Psoas muscle (tissue), 8 donors: ENCODE measurements around the gene ASXL1. TPM values are rescaled to one million over a fixed set of nuclear protein-coding genes. Genes with fewer than 3 reads are reported as not detected.

Experiments used
- ATAC-seq, 4 donors: fragments of 200-7000 bp; cut with Tn5 transposase; one replicate each; pipeline ENCODE4 v1.9.1; 2020; ENCODE audit warnings: moderate library complexity in 3 of 4, mild to moderate bottlenecking in 2 of 4
- DNase-seq, 2 donors: peaks; one replicate each; pipeline ENCODE4 v3.0.0-alpha.2; 2020
- H3K27ac ChIP-seq: fragments of 200-600 bp; one replicate; pipeline ENCODE4 v1.8.0; 2022
- H3K27me3 ChIP-seq, 3 donors: fragments of 200-600 bp in 1 of 3; one replicate each; pipeline versions ENCODE4 v1.6.1 to v1.8.0; 2013 to 2022; ENCODE audit warnings: low read length in 2 of 3, mild to moderate bottlenecking in 2 of 3, moderate library complexity in 1 of 3; ENCODE audit not compliant: insufficient read depth in 3 of 3
- H3K36me3 ChIP-seq, 2 donors: fragments of 200-600 bp in 1 of 2; one replicate each; pipeline versions ENCODE4 v1.6.1 to v1.8.0; 2013 to 2022; ENCODE audit warnings: low read depth in 1 of 2, mild to moderate bottlenecking in 1 of 2, moderate library complexity in 1 of 2; ENCODE audit not compliant: insufficient read depth in 1 of 2
- H3K4me1 ChIP-seq: fragments of 200-600 bp; one replicate; pipeline ENCODE4 v1.8.0; 2022
- H3K4me3 ChIP-seq: fragments of 200-600 bp; one replicate; pipeline ENCODE4 v1.8.0; 2022; ENCODE audit warnings: mild to moderate bottlenecking
- H3K9me3 ChIP-seq: fragments of 200-600 bp; one replicate; pipeline ENCODE4 v1.8.0; 2022
- WGBS, 3 donors: extraction: QIAGEN DNeasy Blood & Tissue Kit; methylation state at CpG; one replicate each; pipeline versions ENCODE4 v1.1.6 to v1.1.7; 2013; 5-methylcytosine and 5-hydroxymethylcytosine counted together
- intact Hi-C, 2 donors: fragments of 100-400 bp; cut with DNase I; formaldehyde crosslinking; loops; one replicate each; pipeline versions ENCODE4 v1.11.0 to v1.14.2; 2022
- polyA plus RNA-seq, 3 donors: library from polyadenylated mRNA; stranded (reverse); fragments of 200-250 nt; gene quantifications; one replicate each; pipeline ENCODE4 v1.2.3, GENCODE V29; 2013
- total RNA-seq, 4 donors: library from RNA; stranded (reverse); fragmentation: NEBNext Ultra II Directional in 2 of 4; extraction: Animal tissue kit (Norgen Biotek cat#: 25700) in 2 of 4; gene quantifications; one replicate each; pipeline versions ENCODE4 v1.2.1 to v1.2.4, GENCODE V29; 2021 to 2023
- TF ChIP-seq, protein P1 (sequence below): fragments of 200-600 bp; IDR thresholded peaks from one replicate; pipeline ENCODE4 v1.8.0; 2022; ENCODE audit warnings: antibody characterized with exemption
- donor health status: healthy with polysubstance abuse.
- donor health status: DM: no; HTN: no; CAD: no; lungs with moderate emphysema.
- donor health status: Bipolar disorder and iron deficiency.
- donor health status: healthy.
- donor health status: DM: yes; HTN: yes; CAD: no.
- donor health status: DM: no; HTN: no; CAD: no.
- donor health status: DM: no; HTN: no; CAD: no.
- donor health status: DM: yes; HTN: yes; CAD: no.

ASXL1 gene
- total and polyA plus RNA-seq, 7 donors = 18.5 to 52.0 (median 23.2) TPM

DNA sequence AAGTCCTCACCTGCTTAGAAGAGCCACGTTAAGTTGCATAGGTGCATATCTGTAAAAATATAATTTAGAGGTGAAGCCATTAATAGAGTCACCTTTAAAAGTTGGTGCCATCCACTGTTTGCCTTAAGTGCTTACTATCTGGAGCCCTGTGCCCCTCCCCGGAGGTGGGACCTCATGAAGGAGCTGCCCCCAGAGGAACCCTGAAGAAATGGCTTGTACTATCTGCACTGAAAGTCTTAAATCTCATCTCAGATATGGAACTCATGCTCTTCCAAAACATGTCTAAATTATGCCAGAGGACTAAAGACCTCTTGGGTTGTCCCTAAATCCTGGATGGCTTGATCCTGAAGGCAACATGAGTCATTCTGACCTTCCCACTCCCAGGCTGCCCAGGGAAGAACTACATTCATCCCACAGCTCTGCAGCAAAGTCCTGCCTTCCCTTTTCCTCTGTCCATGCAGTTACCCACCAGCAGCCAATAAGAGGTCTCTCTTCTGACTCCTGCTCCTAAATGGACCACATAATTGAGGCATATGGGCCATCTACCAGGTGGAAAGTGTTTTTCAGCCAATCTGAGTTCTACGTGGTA, 85.3 kb downstream of the ASXL1 start:
- WGBS, 3 donors = 86 to 97% (median 94%) methylated on average over 3 of the region's 3 CpGs
- Histone ChIP-seq H3K4me3 (no peak overlapping the region), H3K36me3 (peaks cover 0 to 44% of the 10 kb centered on the region in 2 donors), H3K4me1 (peaks cover 12% of the 10 kb centered on the region), H3K27me3 (no peaks in the 10 kb centered on the region), H3K27ac (no peak overlapping the region), H3K9me3 (no peaks in the 10 kb centered on the region)
- intact Hi-C loops = no loop called here
- TF ChIP-seq, protein P1, sequence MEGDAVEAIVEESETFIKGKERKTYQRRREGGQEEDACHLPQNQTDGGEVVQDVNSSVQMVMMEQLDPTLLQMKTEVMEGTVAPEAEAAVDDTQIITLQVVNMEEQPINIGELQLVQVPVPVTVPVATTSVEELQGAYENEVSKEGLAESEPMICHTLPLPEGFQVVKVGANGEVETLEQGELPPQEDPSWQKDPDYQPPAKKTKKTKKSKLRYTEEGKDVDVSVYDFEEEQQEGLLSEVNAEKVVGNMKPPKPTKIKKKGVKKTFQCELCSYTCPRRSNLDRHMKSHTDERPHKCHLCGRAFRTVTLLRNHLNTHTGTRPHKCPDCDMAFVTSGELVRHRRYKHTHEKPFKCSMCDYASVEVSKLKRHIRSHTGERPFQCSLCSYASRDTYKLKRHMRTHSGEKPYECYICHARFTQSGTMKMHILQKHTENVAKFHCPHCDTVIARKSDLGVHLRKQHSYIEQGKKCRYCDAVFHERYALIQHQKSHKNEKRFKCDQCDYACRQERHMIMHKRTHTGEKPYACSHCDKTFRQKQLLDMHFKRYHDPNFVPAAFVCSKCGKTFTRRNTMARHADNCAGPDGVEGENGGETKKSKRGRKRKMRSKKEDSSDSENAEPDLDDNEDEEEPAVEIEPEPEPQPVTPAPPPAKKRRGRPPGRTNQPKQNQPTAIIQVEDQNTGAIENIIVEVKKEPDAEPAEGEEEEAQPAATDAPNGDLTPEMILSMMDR = no peak
- no peak for ATAC-seq
- no peak for DNase-seq

- ATAC-seq = no peak
- intact Hi-C loops = no loop called here
- H3K27me3 ChIP-seq = peaks cover 0 to 1% (median 0%) of the 10 kb centered on the region in 3 donors
- no peak overlapping the region for H3K4me3 ChIP-seq
- no peaks in the 10 kb centered on the region for H3K9me3 ChIP-seq
- no peak for DNase-seq
- TF ChIP-seq, protein P1 = no peak
- peaks cover 7% of the 10 kb centered on the region for H3K4me1 ChIP-seq
- WGBS, 3 donors = 82 to 84% (median 84%) methylated on average over 7 of the region's 7 CpGs
- H3K27ac ChIP-seq = no peak overlapping the region
- H3K36me3 ChIP-seq = peaks cover 0 to 32% of the 10 kb centered on the region in 2 donors
Measured at GRCh38 chr20:32444474-32445220, 86.5 kb downstream of the ASXL1 start.

DNA sequence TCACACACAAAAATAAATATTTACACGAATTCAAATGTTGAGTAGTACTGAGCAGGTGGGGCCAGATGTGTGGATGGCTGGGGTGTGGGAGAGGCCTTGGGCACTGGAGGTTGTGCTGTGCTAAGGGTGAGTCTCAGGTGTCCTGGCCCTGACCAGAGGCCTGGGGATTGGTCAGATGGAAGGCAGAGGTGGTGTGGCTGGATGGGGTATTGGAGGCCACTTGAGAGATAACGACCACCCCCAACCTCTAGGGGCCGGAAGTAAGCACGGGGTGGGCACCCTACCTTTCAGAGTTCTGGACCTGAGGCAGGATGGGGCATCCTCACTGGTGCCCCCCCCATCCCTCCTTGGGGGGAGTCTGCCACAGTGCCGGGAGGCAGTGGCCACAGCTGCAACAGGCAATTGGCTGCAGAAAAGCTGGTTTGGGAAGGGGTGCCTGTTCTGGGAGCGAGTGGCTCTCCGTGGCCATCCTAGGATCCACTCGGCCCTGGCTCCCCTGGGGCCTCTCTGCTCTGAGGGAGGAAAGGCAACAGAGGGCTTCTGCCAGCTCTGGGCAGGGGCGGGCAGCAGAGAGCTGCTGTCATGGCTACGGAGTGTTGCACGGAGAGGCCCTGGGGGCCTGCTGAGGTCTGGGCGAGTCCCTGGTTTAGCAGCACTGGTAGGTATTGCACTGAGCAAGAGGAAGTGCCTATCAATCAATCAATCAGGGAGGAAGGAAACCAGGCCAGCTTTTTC, 87.6 kb downstream of the ASXL1 start:
- intact Hi-C loops = no loop called here
- H3K27me3 ChIP-seq = peaks cover 0 to 1% (median 0%) of the 10 kb centered on the region in 3 donors
- H3K9me3 ChIP-seq = no peaks in the 10 kb centered on the region
- H3K36me3 ChIP-seq = peaks cover 0 to 30% of the 10 kb centered on the region in 2 donors
- 60 to 69% (median 61%) methylated on average over 12 of the region's 12 CpGs for WGBS, 3 donors
- H3K4me3 ChIP-seq = no peak overlapping the region
- DNase-seq (no peak), ATAC-seq (no peak)
- TF ChIP-seq, protein P1 = no peak
- H3K27ac ChIP-seq = no peak overlapping the region
- peaks cover 12% of the 10 kb centered on the region for H3K4me1 ChIP-seq

GRCh38 chr20:32446301-32447100, 88.4 kb downstream of the ASXL1 start:
- Histone ChIP-seq H3K36me3 (peaks cover 0 to 22% of the 10 kb centered on the region in 2 donors), H3K27me3 (peaks cover 0 to 1% (median 0%) of the 10 kb centered on the region in 3 donors), H3K27ac (no peak overlapping the region), H3K9me3 (no peaks in the 10 kb centered on the region), H3K4me3 (no peak overlapping the region), H3K4me1 (peaks cover 13% of the 10 kb centered on the region)
- WGBS, 3 donors = 78 to 80% (median 79%) methylated on average over 14 of the region's 14 CpGs
- TF ChIP-seq, protein P1 = no peak
- ATAC-seq (peak; percentile 25 to 58 (median 52)), DNase-seq (no peak)
- intact Hi-C loops = no loop called here
